G401.6 (cell line): ENCODE data around the gene KCNQ1OT1.

Source experiments
- FAIRE-seq: peaks from 2 replicates; lab custom pipeline; 2012; peaks lifted over from hg19 to GRCh38; lab: Jason Lieb, UNC

The KCNQ1OT1 gene

GRCh38 chr11:2686360-2687222, 13.2 kb downstream of the KCNQ1OT1 start:
- FAIRE-seq: no peak

- no peak for FAIRE-seq
These were observed 14.0 kb downstream of the KCNQ1OT1 start for GRCh38 chr11:2685566-2686359.

- no peak for FAIRE-seq
These were observed 14.7 kb downstream of the KCNQ1OT1 start for GRCh38 chr11:2685051-2685450.

GRCh38 chr11:2684581-2684980, 15.2 kb downstream of the KCNQ1OT1 start:
- no peak for FAIRE-seq

GRCh38 chr11:2683806-2684205, 16.0 kb downstream of the KCNQ1OT1 start:
- no peak for FAIRE-seq

- FAIRE-seq: no peak
These were observed 18.2 kb downstream of the KCNQ1OT1 start for GRCh38 chr11:2681408-2682145.

GRCh38 chr11:2679011-2679676, 20.6 kb downstream of the KCNQ1OT1 start:
- no peak for FAIRE-seq

- FAIRE-seq: no peak
These were observed 21.4 kb downstream of the KCNQ1OT1 start for GRCh38 chr11:2678396-2678795.

- FAIRE-seq: no peak
These were observed 22.7 kb downstream of the KCNQ1OT1 start for GRCh38 chr11:2677127-2677526.

GRCh38 chr11:2675540-2675939, 24.3 kb downstream of the KCNQ1OT1 start:
- no peak for FAIRE-seq

- FAIRE-seq: no peak
These were observed 25.1 kb downstream of the KCNQ1OT1 start for GRCh38 chr11:2674658-2675131.

- FAIRE-seq: no peak
These were observed 25.8 kb downstream of the KCNQ1OT1 start for GRCh38 chr11:2673871-2674471.

- FAIRE-seq: no peak
These were observed 26.6 kb downstream of the KCNQ1OT1 start for GRCh38 chr11:2673250-2673610.

GRCh38 chr11:2672553-2673249, 27.1 kb downstream of the KCNQ1OT1 start:
- FAIRE-seq: no peak

GRCh38 chr11:2671748-2672147, 28.0 kb downstream of the KCNQ1OT1 start:
- no peak for FAIRE-seq

- FAIRE-seq: no peak
These were observed 29.2 kb downstream of the KCNQ1OT1 start for GRCh38 chr11:2670541-2671100.

GRCh38 chr11:2669634-2670469, 29.9 kb downstream of the KCNQ1OT1 start:
- FAIRE-seq: no peak

- FAIRE-seq: no peak
These were observed 30.9 kb downstream of the KCNQ1OT1 start for GRCh38 chr11:2668876-2669275.

GRCh38 chr11:2667940-2668339, 31.9 kb downstream of the KCNQ1OT1 start:
- no peak for FAIRE-seq
